GM12874 (cell line): ENCODE measurements around the gene PLPPR1.

ENCODE experiments used
- TF ChIP-seq, protein P1 (sequence below): IDR thresholded peaks from 2 replicates; pipeline ENCODE4 v1.5.1; 2011; ENCODE audit warnings: low read depth, mild to moderate bottlenecking, control low read depth, low read length, moderate library complexity; ENCODE audit not compliant: insufficient read depth

The PLPPR1 gene

DNA sequence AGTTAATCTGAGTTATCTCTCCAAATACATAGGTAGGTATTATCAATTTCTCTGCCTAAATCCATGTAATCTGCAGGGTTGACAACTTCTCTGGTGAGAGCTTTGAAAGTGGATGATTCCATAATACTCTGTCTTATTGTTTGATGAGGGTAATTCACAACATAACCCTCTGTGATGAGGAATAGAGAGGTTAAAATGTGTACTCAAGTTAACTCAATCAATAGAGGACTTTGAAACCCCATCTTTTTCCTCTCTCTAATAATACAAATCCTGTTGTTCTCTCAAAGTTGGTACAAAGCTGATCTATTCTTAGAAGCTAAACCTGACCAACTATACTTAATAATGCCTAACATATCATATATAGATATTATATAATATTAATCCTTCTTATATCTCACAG lies 100.1 kb downstream of the PLPPR1 start:
- TF ChIP-seq, protein P1, sequence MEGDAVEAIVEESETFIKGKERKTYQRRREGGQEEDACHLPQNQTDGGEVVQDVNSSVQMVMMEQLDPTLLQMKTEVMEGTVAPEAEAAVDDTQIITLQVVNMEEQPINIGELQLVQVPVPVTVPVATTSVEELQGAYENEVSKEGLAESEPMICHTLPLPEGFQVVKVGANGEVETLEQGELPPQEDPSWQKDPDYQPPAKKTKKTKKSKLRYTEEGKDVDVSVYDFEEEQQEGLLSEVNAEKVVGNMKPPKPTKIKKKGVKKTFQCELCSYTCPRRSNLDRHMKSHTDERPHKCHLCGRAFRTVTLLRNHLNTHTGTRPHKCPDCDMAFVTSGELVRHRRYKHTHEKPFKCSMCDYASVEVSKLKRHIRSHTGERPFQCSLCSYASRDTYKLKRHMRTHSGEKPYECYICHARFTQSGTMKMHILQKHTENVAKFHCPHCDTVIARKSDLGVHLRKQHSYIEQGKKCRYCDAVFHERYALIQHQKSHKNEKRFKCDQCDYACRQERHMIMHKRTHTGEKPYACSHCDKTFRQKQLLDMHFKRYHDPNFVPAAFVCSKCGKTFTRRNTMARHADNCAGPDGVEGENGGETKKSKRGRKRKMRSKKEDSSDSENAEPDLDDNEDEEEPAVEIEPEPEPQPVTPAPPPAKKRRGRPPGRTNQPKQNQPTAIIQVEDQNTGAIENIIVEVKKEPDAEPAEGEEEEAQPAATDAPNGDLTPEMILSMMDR = no peak

GRCh38 chr9:101130054-101130453 lies 101.5 kb downstream of the PLPPR1 start:
- TF ChIP-seq, protein P1 = no peak

DNA sequence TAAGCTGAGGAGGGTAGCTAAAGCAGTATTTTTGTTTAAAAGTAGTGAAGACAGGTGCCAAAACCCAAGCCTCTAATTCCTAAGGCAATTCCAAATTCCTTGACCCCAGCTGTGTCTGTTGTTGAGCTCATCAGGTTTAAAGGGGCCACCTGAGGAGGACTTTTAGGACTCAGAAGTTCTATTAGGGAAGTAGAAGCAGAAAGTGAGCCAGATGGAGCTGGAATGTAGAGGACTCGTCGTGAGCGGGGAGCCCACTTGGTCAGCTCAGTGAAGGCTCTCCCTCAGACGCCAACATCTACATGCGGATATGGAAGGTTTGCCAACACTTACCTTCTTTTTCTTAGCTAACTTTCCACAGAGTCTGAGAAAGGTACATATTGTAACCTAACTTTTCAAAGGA lies 102.8 kb downstream of the PLPPR1 start:
- TF ChIP-seq, protein P1 = no peak

DNA sequence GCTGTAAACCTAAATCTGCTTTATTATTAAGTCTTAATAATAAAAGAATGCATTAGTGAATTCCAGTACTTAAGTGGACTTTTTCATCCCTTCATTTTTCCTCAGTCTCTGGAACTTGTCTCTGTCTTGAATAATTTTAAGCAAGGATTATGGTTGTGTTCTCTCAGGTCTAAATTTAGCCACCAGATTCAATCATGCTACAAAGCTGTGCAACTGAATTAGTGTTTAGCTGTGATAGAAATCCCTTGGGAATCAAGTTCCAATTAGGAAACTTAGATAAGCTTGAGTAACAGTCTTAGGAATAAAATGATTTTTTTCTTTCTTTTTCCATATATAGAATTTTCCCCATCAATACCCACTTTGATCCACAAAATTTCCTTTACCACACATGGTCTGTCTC lies 104.3 kb downstream of the PLPPR1 start:
- TF ChIP-seq, protein P1 = no peak

DNA sequence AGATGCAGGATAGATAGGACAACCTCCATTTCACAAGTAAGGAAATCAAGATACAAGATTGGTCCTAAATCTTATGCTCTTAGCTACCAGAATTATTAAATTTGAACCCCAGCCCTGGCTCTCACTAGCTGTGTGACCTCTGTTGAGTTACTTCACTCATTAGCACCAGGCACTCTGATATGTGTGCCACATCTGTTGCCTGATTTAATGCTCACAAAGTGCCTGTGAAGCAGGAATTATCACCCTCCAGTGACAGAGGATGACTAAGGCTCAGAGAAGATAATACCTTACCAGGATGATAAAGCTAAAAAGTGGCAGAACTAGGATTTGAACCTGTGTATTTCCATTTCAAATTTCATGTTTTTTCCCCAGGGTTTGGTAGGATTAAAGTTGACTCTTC lies 110.0 kb downstream of the PLPPR1 start:
- TF ChIP-seq, protein P1 = no peak

DNA sequence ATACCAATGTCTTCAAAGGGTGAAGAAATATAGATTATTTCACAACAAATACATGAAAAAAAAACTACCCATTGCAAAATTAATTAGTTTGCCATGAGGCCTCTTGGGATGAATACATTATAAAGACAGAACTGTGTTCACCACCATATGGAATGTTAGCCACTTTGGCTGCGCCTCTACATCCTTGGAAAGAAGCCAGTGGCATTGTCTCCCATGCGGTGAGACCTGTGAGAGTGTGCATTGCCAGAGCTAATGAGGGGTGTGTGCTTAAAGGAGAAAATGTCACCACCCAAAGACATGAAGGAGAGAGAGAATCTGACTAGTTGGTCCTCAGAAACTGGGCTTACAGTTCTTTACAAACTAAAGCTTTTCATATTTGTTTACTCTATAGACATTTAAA lies 110.6 kb downstream of the PLPPR1 start:
- TF ChIP-seq, protein P1 = no peak

DNA sequence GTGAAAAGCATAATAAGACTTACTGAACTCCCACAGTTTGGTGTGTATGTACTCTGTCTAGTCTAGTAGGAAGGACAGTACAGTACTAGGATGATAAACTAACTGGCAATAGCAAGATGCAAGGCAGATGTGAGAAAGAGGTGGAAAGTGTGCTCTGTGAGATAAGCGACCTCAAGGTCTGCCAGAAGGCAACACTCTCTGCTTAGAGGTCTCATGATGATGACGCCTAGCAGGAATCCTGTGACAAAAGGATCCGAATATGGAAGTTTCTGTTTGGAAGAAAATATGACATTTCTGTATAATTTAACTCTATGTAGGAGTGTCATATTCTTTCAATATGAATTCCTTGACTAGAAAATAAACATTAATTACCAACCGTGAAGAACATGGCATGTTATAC lies 112.2 kb downstream of the PLPPR1 start:
- TF ChIP-seq, protein P1 = no peak

GRCh38 chr9:101146508-101146907 lies 118.0 kb downstream of the PLPPR1 start:
- TF ChIP-seq, protein P1 = no peak
